PC-9 (cell line): ENCODE data around the gene NPHP1. TPM values are rescaled to one million over a fixed set of nuclear protein-coding genes. Genes with fewer than 3 reads are reported as not detected.

Experiments used
- BruUV-seq: library from RNA; stranded (reverse); fragments of 400-500 nt; replicated peaks from 2 replicates; lab custom pipeline; 2021; lab: Mats Ljungman, UMichigan
- CTCF ChIA-PET: fragments of 300-600 bp; sonication (Branson Sonifier 250); formaldehyde crosslinking; loops from one replicate; lab custom pipeline; 2022; ENCODE audit warnings: antibody characterized with exemption; lab: Charles Lee
- POLR2A ChIA-PET: fragments of 300-600 bp; sonication (Branson Sonifier 250); formaldehyde crosslinking; loops from one replicate; lab custom pipeline; 2022; ENCODE audit warnings: antibody characterized with exemption; ENCODE audit not compliant: unreplicated experiment; lab: Charles Lee
- DNase-seq, 2 experiments: peaks; one replicate each; pipeline versions ENCODE4 v3.0.0 to v3.0.0-alpha.2; 2015 to 2022; ENCODE audit warnings: mixed read lengths in 1 of 2
- H2AFZ ChIP-seq: fragments of 200-600 bp; sonication (generic); 2 replicates; pipeline ENCODE4 v1.8.1; 2017; ENCODE audit warnings: antibody characterized with exemption
- H3F3A ChIP-seq: fragments of 200-600 bp; sonication (generic); 2 replicates; pipeline ENCODE4 v1.8.1; 2017; ENCODE audit warnings: antibody characterized with exemption, mild to moderate bottlenecking, low read depth; ENCODE audit not compliant: insufficient read depth
- H3K27ac ChIP-seq: fragments of 200-600 bp; sonication (generic); 2 replicates; pipeline ENCODE4 v1.6.1; 2016; ENCODE audit warnings: mixed run types
- H3K27me3 ChIP-seq: fragments of 200-600 bp; sonication (generic); 2 replicates; pipeline ENCODE4 v1.6.1; 2016; ENCODE audit warnings: low read depth, mixed run types; ENCODE audit not compliant: insufficient read depth
- H3K36me3 ChIP-seq: fragments of 200-600 bp; sonication (generic); 2 replicates; pipeline ENCODE4 v1.6.1; 2016; ENCODE audit warnings: low read depth, mixed run types
- H3K4me1 ChIP-seq: fragments of 200-600 bp; sonication (generic); replicated peaks from 2 replicates; pipeline ENCODE4 v1.6.1; 2016; ENCODE audit warnings: mixed run types; ENCODE audit not compliant: insufficient read depth
- H3K4me2 ChIP-seq: fragments of 200-600 bp; sonication (generic); 2 replicates; pipeline ENCODE4 v1.6.1; 2017; ENCODE audit warnings: mixed run types
- H3K4me3 ChIP-seq: fragments of 200-600 bp; sonication (generic); 2 replicates; pipeline ENCODE4 v1.6.1; 2016; ENCODE audit warnings: mixed run types
- H3K79me2 ChIP-seq: fragments of 200-600 bp; sonication (generic); 2 replicates; pipeline ENCODE4 v1.6.1; 2017; ENCODE audit warnings: low read depth, mixed run types
- H3K9me2 ChIP-seq: fragments of 200-600 bp; sonication (generic); 2 replicates; pipeline ENCODE4 v1.8.1; 2017; ENCODE audit warnings: mild to moderate bottlenecking; ENCODE audit not compliant: insufficient read depth
- H3K9me3 ChIP-seq: fragments of 200-600 bp; sonication (generic); 2 replicates; pipeline ENCODE4 v1.8.1; 2016; ENCODE audit warnings: low read depth; ENCODE audit not compliant: insufficient read depth
- H4K20me1 ChIP-seq: fragments of 200-600 bp; sonication (generic); 2 replicates; pipeline ENCODE4 v1.8.1; 2017; ENCODE audit not compliant: insufficient read depth
- EZH2 ChIP-seq: fragments of 200-600 bp; sonication (generic); IDR thresholded peaks from 2 replicates; pipeline ENCODE4 v1.8.0; 2017; ENCODE audit warnings: antibody characterized with exemption, low read depth
- intact Hi-C: fragments of 100-400 bp; cut with micrococcal nuclease; formaldehyde crosslinking; loops from one replicate; pipeline ENCODE4 v1.10.0; 2022; ENCODE audit not compliant: unreplicated experiment
- total RNA-seq: library from RNA; stranded (reverse); gene quantifications from 2 replicates; pipeline ENCODE4 v1.2.3, GENCODE V29; 2021
- TF ChIP-seq, protein P1 (sequence below): fragments of 200-600 bp; sonication (generic); conservative IDR thresholded peaks from 2 replicates; pipeline ENCODE4 v1.6.1; 2017; ENCODE audit warnings: mixed run types, antibody characterized with exemption, mild to moderate bottlenecking, moderate library complexity

The NPHP1 gene
- total RNA-seq, 1 experiment from 2014 or later, result 13.7 TPM

DNA sequence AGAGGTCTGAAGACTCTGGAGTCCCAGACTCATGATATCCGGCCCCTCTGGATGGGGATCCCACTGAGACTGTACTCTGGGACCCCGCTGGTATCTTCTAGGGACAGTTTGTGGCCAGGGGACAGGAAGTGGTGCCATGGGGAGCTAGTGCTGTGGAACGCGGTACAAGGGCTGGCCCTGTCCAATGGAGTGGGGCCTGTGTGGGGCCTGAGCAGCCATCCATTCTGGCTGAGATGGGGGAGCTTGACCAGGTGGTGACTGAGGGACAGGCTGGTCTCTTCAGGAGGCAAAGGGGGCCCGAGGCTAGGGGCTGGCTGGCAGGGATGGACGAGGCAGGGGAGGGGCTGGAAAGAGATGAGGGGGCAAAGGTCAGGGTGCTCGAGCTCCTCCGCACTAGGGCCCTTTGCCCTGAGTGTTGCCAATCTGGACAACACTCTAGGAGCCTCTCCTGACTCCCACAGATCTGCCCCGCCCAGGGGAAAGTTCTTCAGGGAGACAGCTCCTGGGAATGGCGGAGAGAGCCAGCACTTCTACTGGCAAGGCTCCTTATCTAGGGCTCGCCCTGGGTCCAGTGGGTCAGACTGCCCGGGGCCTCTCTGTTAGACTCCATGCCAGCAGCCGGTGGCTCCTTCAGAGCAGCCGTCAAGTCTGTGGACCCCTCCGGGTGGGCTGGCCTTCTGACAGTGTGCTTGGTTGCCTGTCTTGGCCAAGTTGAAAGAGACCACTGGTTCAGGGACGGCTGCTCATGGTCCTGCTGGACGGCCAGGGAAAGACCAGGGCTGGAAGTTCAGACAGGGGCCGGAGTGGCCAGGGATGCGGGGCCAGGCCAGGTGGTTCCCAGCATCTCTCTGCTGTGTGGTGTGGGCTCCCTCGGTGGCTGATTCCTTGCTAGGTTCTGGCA lies 101.5 kb downstream of the NPHP1 start:
- Histone ChIP-seq H3K27ac (peak overlapping the region; percentile 100), H4K20me1 (no peaks in the 10 kb centered on the region)
- intact Hi-C loops, result no loop called here

DNA sequence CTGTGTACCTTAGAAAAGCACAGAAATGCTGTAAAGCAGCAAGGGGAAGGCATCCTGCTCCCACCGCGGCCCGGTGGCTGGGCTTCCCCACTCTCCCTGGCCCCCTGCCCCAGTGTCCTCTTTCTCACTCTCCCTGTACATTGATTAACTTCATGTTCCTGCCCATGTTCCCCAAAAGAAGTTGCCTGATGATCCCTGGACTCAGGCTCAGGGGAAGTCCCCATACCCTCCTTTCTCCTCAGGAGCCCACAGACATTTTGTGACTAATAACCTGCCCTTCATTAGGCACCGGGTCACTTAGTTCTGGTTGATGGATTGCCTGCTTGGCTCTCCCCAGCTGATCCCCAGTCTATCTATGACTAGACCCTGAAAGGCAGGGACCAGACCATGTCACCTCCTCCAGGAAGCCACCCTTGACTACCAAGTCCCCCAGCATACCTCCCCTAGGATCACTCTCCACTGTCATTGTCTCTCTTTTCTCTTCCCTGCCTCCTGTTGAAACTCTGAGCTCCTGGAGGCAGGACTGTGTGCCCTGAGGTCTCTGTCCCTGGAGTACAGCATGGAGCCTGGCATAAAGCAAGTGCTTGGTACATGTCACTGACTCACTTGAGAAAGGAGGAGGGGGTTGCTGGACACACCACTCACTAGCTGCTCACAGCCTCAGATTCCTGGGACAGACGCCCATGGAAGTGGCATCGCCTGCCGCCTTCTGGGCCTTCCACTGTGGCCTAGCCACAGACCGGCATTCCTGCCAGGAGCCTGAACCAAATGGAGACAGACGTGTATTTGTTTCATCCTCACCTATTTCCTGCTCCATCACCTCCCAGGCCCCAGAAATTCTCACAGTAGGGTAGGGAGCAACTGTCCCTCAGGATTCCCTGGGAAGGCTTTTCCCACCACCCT lies 102.7 kb downstream of the NPHP1 start:
- peak overlapping the region; percentile 100 for H3K27ac ChIP-seq
- no peak overlapping the region for H2AFZ ChIP-seq
- no peaks in the 10 kb centered on the region for H3K27me3 ChIP-seq
- peak overlapping the region; percentile 75 for H3K4me2 ChIP-seq
- peaks cover 11% of the 10 kb centered on the region for H3K36me3 ChIP-seq
- H4K20me1 ChIP-seq, result no peaks in the 10 kb centered on the region
- H3K4me1 ChIP-seq, result peaks cover 93% of the 10 kb centered on the region
- peaks cover 80% of the 10 kb centered on the region for H3F3A ChIP-seq
- TF ChIP-seq EZH2, result no peak
- TF ChIP-seq, protein P1, sequence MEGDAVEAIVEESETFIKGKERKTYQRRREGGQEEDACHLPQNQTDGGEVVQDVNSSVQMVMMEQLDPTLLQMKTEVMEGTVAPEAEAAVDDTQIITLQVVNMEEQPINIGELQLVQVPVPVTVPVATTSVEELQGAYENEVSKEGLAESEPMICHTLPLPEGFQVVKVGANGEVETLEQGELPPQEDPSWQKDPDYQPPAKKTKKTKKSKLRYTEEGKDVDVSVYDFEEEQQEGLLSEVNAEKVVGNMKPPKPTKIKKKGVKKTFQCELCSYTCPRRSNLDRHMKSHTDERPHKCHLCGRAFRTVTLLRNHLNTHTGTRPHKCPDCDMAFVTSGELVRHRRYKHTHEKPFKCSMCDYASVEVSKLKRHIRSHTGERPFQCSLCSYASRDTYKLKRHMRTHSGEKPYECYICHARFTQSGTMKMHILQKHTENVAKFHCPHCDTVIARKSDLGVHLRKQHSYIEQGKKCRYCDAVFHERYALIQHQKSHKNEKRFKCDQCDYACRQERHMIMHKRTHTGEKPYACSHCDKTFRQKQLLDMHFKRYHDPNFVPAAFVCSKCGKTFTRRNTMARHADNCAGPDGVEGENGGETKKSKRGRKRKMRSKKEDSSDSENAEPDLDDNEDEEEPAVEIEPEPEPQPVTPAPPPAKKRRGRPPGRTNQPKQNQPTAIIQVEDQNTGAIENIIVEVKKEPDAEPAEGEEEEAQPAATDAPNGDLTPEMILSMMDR, result no peak
- peak in 1 of 2 experiments; percentile 81 for DNase-seq
- TSS peak; percentile 94 for BruUV-seq
- ChIA-PET POLR2A (interaction anchor here (0.7 kb wide), 1 partner anchor 29 kb away, joined by 4 read pairs; no protein-coding TSS in a partner anchor), CTCF (no interaction called here)
- no peaks in the 10 kb centered on the region for H3K9me2 ChIP-seq
- intact Hi-C loops, result loop anchor here (1.0 kb wide), 1 partner anchor 48 kb away; no protein-coding TSS in a partner anchor
- H3K4me3 ChIP-seq, result peak overlapping the region; percentile 25; the same call in 1 of the 2 replicates
- no peaks in the 10 kb centered on the region for H3K9me3 ChIP-seq
- peaks cover 63% of the 10 kb centered on the region for H3K79me2 ChIP-seq

More for the DNA sequence above, 101.5 kb downstream of the NPHP1 start:
- Histone ChIP-seq H3K9me2 (no peaks in the 10 kb centered on the region), H2AFZ (no peak overlapping the region), H3K4me3 (no peak overlapping the region), H3K4me1 (peaks cover 93% of the 10 kb centered on the region), H3K4me2 (peak overlapping the region; percentile 75), H3K36me3 (peaks cover 11% of the 10 kb centered on the region), H3K79me2 (peaks cover 66% of the 10 kb centered on the region), H3K9me3 (no peaks in the 10 kb centered on the region), H3K27me3 (no peaks in the 10 kb centered on the region), H3F3A (peaks cover 83% of the 10 kb centered on the region)
- TF ChIP-seq, protein P1, result no peak
- no peak for TF ChIP-seq EZH2
- no peak for DNase-seq
- POLR2A ChIA-PET, result no interaction called here
- no TSS peak for BruUV-seq
- CTCF ChIA-PET, result interaction anchor here (0.6 kb wide), 1 partner anchor 59 kb away, joined by 7 read pairs; no protein-coding TSS in a partner anchor
